HUDEP-2 (cell line): Measurements from ENCODE around the gene TAPBPL.
"Not testable (repeated sequence)": the region's sequence is repeated elsewhere in the genome, so short reads cannot be mapped to it uniquely, and the experiment has no call there.

ENCODE experiments used
- DNase-seq, 76 experiments: peaks; one replicate each; lab custom pipeline; 2025; ENCODE audit not compliant: unreplicated experiment in 76 of 76; lab: John Stamatoyannopoulos, UW

The TAPBPL gene, protein sequence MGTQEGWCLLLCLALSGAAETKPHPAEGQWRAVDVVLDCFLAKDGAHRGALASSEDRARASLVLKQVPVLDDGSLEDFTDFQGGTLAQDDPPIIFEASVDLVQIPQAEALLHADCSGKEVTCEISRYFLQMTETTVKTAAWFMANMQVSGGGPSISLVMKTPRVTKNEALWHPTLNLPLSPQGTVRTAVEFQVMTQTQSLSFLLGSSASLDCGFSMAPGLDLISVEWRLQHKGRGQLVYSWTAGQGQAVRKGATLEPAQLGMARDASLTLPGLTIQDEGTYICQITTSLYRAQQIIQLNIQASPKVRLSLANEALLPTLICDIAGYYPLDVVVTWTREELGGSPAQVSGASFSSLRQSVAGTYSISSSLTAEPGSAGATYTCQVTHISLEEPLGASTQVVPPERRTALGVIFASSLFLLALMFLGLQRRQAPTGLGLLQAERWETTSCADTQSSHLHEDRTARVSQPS

DNA sequence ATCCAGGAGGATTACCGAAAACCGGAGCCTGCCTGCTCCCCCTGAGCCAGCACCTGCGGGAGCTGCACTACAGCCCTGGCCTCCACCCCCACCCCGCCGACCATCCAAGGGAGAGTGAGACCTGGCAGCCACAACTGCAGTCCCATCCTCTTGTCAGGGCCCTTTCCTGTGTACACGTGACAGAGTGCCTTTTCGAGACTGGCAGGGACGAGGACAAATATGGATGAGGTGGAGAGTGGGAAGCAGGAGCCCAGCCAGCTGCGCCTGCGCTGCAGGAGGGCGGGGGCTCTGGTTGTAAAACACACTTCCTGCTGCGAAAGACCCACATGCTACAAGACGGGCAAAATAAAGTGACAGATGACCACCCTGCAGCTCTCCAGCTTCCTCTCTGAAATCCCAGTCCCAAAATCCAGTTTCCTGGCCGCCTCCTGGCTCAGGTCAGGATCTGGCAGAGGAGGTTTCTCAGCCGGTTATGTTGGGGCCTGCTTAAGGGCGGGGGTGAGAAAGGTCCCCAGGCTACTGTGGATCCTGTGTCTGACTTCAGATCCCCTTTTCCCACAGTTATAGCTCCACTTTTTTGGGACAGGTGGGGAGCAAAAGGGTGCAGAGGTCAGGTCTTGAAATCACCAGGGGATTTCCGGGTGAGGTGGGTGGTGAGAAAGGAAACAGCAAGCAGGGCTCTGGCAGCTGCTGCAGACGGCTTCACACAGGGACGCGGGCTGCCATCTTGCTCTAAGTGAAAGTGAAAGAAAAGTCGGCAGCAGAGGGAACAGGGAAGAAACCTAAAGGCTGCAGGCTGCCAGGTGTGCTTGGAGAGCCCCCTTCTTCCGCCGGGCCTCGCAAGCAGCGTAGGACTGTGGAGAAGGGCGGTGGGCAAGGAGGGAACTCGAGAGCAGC is at the start of gene TAPBPL:
Gene TAPBPL (plus strand): TSS at position 695 of the 897 bp plus-strand sequence. CDS start 207 bp downstream, outside the sequence.
- peak in 58 of 76 experiments; percentile 11 to 86 (median 43) for DNase-seq

DNA sequence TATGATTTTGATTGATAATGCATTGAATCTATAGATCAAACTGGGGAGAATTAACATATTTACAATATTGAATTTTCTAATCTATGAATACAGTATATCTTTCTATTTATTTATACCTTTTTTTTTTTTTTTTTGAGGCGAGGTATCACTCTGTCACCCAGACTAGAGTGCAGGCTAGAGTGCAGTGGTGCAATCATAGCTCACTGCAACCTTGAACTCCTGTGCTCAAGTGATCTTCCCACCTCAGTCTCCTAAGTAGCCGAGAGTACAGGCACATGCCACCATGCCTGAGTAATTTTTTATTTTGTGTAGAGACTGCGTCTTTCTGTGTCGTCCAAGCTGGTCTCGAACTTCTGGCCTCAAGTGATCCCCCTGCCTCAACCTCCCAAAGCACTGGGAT is 47.5 kb upstream of the TAPBPL start:
- no peak for DNase-seq

DNA sequence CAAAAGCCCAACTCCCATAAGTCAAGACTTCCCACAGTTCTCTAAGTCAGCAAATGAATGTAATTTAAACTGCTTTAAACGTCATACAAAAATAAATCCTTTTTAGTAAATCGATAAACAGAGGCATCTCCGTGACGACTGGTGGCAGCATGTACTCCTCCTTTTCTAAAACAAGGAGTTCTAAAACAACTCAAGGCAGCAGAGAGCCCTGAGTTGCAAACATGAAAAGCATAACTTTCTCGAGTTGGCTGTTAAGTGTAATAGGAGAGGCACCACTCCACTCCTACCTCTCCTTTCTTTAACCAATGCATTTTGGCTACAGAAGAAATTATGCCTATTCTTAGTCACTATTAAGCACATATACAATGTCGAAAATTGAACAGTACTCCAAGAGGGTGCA is 45.9 kb upstream of the TAPBPL start:
- DNase-seq: no peak

DNA sequence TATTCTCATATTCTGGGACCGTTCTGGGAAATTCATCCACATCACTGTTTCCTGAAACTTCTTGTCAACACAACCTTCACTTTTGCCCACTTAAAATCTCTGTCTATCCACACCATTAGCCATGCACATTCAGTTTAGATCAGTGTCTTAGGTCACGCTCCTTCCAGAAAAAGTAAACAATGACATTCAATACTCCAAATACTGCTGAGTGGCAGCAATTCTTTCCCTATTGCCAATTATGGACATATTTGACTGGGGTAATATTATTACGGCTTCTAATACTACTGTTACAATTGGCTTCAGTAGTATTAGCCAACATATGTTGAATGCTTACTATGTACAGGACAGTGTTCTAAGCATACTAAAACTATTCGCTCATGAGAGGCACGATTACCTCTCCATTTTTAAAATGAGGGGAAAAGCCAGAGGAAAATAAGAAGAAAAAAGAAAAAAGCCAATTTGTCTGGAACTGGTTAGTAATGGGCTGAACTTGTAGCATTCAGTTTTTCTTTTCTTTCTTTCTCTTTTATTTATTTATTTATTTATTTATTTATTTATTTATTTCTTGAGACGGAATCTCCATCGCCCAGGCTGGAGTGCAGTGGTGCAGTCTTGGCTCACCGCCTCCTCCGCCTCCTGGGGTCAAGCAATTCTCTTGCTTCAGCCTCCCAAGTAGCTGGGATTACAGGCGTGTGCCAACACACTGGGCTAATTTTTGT is 44.4 kb upstream of the TAPBPL start:
- DNase-seq: no peak

DNA sequence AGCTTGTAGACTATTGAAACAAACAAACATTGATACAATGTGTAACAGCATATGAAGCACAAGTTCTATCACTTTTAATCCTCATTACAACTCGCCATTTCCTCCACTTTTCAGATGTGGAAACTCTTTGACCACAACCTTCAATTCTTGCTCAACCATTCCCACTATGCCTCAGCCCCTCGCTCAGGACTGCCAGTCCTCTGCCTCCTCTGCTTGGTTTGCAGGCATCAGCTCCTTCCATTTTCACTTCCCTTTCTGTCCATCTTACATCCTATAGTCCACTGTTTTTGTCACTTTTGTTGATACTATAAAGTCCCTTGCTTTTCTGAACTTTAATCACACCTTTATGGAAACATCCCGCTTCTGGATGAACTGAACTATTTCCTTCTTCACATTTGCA is 35.2 kb upstream of the TAPBPL start:
- DNase-seq: no peak

DNA sequence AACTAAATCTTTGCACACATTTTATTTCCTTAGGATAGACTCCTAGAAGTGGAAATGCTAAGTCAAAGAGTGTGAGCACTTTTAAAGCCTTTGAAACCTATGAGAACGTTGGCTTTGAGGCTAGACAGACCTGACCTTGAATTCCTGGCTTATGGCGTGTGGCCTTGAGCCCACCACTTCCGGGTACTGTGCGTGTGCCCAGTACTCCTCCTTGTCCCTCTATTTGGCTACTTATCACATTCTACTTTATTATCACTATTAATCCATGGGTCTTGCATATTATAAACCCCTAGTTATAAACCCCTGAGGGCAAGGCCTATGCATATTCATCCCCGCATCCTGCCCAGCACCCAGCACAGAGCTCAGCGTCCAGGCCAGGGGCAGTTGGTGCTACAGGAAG is 33.0 kb upstream of the TAPBPL start:
- DNase-seq: no peak

DNA sequence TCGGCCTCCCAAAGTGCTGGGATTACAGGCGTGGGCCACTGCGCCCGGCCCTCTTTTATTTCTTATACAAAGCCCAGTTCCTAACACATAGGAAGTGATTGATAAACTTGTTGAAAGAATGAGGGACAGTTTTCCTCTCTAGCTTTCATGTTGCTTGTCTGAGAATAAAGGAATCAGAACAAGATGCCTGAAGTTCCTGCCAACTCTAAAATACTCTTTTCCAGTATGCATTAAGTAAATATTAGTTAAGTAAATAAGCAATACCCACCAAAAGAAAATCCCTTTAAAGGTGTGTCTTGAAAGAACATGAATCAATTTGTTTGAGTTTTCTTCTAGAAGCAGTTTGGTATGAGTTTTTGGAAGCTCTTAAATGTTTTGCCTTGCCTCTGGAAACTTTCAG is 31.5 kb upstream of the TAPBPL start:
- no peak for DNase-seq

DNA sequence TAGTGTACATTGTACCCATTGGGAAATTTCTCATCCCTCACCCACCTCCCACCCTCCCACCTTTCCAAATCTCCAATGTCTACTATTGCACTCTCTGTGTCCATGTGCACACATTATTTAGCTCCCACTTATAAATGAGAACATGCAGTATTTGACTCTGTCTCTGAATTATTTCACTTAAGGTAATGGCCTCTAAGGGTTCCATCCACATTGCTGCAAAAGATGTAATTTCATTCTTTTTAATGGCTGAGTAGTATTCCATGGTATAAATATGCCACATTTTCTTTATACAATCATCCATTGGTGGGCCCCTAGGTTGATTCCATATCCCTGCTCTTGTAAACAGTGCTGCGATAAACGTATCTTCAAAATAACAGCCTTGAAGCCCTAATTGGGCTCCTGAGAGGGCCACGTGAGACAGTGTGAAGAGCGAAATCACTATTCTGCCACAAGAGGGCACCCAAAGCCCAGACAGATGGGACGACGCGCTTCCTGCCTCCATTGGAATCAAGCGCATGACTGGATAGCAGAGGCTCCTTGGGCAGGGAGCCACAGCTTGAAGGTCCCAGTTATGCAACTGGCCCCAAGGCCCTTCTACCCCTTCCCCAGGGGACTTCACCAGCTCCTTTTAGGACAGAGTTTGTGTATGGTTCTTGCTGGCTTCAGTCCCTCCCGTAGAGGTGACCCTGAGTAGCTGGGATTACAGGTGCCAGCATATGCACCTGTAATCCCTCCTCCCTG is 28.4 kb upstream of the TAPBPL start:
- DNase-seq: peak in 72 of 76 experiments; percentile 23 to 88 (median 62)

DNA sequence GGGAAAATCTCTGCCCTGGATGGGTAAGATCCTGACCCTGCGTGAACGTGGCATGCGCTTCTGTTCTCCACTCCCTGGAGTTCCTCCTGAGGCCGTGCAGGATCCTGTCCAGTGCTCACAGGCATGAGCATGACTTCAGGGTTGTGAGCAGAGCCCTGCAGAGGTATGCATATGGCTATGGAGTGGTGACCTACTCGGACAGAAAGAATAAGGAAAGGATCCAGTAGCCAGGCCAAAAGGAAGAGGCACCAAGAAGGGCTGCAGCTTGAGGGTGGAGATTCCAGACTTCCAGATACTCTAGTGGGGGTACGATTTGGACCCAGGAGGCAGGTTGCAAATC is 27.9 kb upstream of the TAPBPL start:
- DNase-seq: no peak

DNA sequence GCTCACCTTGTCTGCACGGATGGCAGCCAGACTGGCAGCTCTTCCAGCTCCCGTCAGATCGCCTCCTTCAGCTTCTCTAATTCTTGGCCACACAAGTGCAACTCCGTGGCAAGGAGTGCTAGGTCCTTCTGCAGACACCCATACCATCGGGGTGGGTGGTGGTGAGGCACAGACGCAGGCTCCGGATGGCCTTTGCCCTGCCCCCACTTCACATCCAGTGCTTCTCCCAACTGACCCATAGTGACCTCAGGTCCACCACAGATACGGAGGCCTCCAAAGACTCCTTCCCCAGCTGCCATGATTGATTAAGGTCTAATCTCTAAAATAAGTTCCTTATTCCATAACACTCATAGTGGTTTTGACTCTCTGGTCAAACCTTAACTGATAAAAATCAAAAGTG is 27.0 kb upstream of the TAPBPL start:
- peak in 15 of 76 experiments; percentile 4 to 63 (median 27) for DNase-seq

DNA sequence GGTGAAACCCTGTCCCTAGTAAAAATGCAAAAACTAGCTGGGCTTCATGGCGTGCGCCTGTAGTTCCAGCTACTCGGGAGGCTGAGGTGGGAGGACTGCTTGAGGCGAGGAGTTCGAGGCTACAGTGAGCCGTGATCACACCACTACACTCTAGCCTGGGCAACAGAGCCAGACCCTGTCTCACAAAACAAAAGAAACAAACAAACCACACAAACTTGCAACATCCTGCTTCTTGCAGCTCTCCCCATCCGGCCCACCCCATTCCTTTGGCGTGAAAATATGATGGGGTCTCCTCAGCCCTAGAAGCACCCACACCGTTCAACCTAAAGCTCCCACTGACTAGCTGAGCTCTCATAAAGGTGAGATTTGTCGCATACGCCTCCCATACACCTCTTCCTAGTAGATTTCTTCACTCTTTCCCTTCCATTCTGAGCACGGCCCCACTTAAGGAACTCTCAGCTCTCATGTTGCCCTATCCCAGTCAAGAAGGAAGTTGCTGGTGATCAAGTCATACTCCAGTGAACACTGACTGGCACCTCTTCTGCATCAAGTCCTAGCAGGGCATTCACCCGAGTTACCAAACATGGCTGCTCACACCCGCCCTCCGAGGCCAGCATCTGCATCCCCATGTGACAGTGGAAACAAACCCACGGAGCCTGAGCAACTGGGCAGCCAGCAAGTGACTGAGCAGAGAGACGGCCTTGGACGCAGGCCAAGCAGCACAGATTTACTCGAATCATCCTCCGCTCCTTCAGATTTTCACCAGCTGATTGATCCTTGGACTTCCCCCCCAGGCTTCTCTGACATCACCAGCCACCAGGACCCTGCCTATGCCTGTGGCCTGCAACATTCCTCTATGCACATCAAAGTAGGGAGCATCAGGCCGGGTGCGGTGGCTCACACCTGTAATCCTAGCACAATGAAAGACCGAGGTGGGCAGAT is 26.0 kb upstream of the TAPBPL start:
- DNase-seq: peak in 3 of 76 experiments; percentile 2 to 23 (median 2)

DNA sequence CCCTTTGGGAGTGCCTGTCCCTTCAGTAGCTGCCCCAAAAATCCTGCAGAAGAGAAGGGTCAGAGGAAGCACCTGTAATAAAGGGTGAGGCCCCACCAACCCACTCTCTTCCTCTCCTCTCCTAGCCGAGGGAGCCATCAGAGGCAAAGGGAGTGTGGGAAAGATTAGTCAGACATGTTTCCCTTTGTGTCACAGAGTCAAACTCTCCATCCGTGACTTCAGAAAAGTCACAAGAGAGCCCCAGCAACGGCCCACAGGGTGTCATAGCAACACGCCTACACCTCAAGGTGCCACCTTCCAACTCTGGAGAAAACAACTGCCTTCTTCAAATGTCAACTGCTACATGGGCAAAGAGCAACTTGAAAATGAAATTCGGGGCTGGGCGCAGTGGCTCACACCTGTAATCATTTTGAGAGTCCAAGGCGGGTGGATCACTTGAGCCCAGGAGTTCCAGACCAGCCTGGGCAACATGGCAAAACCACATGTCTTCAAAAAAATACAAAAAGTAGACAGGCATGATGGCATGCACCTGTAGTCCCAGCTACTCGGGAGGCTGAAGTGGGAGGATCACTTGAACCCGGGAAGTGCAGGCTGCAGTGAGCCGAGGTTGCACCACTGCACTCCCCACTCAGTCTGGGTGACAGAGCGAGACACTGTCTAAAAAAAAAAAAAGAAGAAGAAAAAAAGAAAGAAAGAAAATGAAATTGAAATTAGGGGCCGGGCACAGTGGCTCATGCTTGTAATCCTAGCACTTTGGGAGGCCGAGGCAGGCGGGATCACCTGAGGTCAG is 24.8 kb upstream of the TAPBPL start:
- peak in 28 of 76 experiments; percentile 4 to 58 (median 32) for DNase-seq

DNA sequence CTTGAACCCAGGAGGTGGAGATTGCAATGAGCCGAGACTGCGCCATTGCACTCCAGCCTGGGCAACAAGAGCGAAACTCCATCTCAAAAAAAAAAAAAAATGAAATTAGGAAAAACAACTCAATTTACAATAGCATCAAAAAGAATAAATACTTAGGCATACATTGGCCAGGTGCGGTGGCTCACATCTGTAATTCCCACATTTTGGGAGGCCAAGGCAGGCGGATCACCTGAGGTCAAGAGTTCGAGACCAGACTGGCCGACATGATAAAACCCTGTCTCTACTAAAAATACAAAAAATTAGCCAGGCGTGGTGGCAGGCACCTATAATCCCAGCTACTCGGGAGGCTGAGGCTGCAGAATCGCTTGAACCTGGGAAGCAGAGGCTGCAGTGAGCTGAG is 24.0 kb upstream of the TAPBPL start:
- DNase-seq: not testable (repeated sequence)

DNA sequence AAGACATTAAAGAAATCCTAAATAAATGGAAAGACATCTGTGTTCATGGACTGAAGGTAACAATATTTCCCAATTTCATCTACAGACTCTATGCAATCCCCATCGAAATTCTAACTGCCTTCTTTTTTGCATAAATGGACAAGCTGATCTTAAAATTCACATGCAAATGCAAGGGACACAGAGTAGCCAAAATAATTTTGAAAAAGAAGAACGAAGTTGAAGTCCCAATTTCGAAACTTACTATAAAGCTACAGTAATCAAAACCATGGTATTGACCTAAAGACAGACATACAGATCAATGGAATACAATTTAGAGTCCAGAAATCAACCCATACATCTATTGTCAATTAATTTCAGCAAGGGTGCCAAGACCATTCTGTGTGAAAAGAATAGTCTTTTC is 23.5 kb upstream of the TAPBPL start:
- DNase-seq: no peak

DNA sequence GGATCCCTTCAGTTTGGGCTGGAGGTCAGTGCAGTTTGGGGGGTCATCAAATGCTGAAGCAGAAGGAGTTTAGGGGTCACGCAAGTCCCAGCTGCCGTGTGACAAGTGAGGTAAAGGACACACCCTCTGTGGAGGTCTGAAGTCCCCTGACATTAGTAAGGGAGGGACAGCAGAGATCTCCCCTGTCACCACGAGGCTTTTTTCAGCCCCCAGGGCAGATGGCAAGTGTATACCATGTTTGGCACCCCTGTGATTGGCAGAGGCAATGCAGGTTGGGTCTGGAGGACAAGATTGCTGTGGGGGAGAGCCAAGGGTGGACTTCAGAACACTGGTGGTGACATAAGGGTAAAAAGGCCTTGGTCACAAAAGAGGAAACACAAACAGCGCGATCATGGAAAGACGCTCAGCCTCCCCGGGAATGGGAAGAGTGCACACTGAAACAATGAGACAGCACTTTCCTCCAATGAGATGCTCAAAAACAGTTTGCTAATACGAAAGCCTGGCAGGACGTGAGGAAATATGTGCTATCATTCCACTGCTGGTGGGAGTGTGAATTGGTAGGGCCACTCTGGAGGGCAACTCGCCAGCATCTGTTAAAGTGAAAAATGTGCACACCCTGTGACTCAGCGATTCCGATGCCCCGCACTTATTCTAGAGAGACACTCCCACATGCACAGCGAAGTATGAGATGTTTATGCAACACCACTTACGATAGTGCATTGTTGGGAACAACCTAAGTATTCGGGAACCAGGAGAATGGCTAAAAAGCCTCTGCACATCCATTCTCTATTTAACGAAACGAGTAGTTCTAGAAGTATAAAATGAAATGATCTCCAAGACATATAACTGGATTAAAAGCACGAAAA is 21.5 kb upstream of the TAPBPL start:
- DNase-seq: peak in 74 of 76 experiments; percentile 70 to 96 (median 91)

DNA sequence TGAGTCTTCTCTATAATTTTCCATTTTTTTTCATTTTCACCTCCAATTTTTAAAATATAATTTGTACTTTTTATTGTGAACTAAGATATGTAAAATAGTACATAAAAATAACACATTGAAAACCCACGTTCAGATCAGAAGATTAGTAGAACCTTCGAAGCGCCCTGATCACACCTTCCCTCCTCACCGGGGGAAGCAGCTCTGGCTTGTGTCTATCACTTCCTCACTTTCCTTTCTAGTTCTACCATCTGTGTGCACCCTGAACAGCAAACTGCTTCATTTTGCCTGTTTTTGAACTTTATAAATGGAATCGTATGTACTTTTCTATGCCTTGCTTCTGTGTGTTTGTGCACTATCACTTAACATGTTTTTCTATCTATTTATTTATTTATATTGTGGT is 18.9 kb upstream of the TAPBPL start:
- no peak for DNase-seq
